ENCODE results near the gene KIAA1614. TPM values are rescaled to one million over a fixed set of nuclear protein-coding genes. Genes with fewer than 3 reads are reported as not detected.

KIAA1614 gene
- 5.9 and 14.2 TPM in 2 replicates for total RNA-seq (2014; rRNA removed; shearing (Covaris generic))

- H3K4me1 ChIP-seq (replicated peaks): peaks cover 18% of the 10 kb centered on the region
- H3K4me3 ChIP-seq: peak within 1 kb of the TSS; percentile 73
- peak within 1 kb of the TSS; percentile 65 for H3K27ac ChIP-seq
- H3K27me3 ChIP-seq (replicated peaks): no peaks in the 10 kb centered on the region
- DNase-seq (ENCODE audit: low read depth in 1 of 2, low spot score in 2 of 2): peak in 1 of 2 experiments; percentile 75
- peaks cover 8% of the 10 kb centered on the region for H3K36me3 ChIP-seq
- no peaks in the 10 kb centered on the region for H3K9me3 ChIP-seq (replicated peaks)
These were observed at the start of gene KIAA1614 for GRCh38 chr1:180912801-180913565. KIAA1614 (plus strand) TSS chr1:180912897; CDS start chr1:180913244, 347 bp downstream.

- H3K27ac ChIP-seq: no peak overlapping the region
- DNase-seq (ENCODE audit: low read depth in 1 of 2, low spot score in 2 of 2): peak in 1 of 2 experiments; percentile 60
- no peak overlapping the region for H3K4me3 ChIP-seq
- no peaks in the 10 kb centered on the region for H3K4me1 ChIP-seq (replicated peaks)
- no peaks in the 10 kb centered on the region for H3K27me3 ChIP-seq (replicated peaks)
- 0 out of 2 replicates have a peak, but pooled peaks cover 2% of the 10 kb centered on the region for H3K36me3 ChIP-seq
- H3K9me3 ChIP-seq (replicated peaks): no peaks in the 10 kb centered on the region
These were observed 49.4 kb upstream of the KIAA1614 start for GRCh38 chr1:180863158-180863775.

- no peak overlapping the region for H3K27ac ChIP-seq
- H3K4me1 ChIP-seq (replicated peaks): peaks cover 13% of the 10 kb centered on the region
- no peaks in the 10 kb centered on the region for H3K27me3 ChIP-seq (replicated peaks)
- H3K36me3 ChIP-seq: no peaks in the 10 kb centered on the region
- H3K9me3 ChIP-seq (replicated peaks): no peaks in the 10 kb centered on the region
- H3K4me3 ChIP-seq: no peak overlapping the region
- peak in 1 of 2 experiments; percentile 57 for DNase-seq (ENCODE audit: low read depth in 1 of 2, low spot score in 2 of 2)
These were observed 30.7 kb upstream of the KIAA1614 start for GRCh38 chr1:180881806-180882509.

- no peak overlapping the region for H3K27ac ChIP-seq
- no peak for DNase-seq (ENCODE audit: low read depth in 1 of 2, low spot score in 2 of 2)
- no peak overlapping the region for H3K4me3 ChIP-seq
- peaks cover 13% of the 10 kb centered on the region for H3K4me1 ChIP-seq (replicated peaks)
- no peaks in the 10 kb centered on the region for H3K36me3 ChIP-seq
- no peaks in the 10 kb centered on the region for H3K9me3 ChIP-seq (replicated peaks)
- H3K27me3 ChIP-seq (replicated peaks): no peaks in the 10 kb centered on the region
These were observed 28.0 kb upstream of the KIAA1614 start for GRCh38 chr1:180884588-180885300.

GRCh38 chr1:180886338-180886737 lies 26.4 kb upstream of the KIAA1614 start:
- Histone ChIP-seq H3K9me3 (replicated peaks) (no peaks in the 10 kb centered on the region), H3K36me3 (no peaks in the 10 kb centered on the region), H3K27ac (no peak overlapping the region), H3K4me3 (no peak overlapping the region), H3K27me3 (replicated peaks) (no peaks in the 10 kb centered on the region), H3K4me1 (replicated peaks) (peaks cover 10% of the 10 kb centered on the region)
- no peak for DNase-seq (ENCODE audit: low read depth in 1 of 2, low spot score in 2 of 2)

GRCh38 chr1:180887841-180888240 lies 24.9 kb upstream of the KIAA1614 start:
- Histone ChIP-seq H3K4me1 (replicated peaks) (no peaks in the 10 kb centered on the region), H3K36me3 (no peaks in the 10 kb centered on the region), H3K27ac (no peak overlapping the region), H3K9me3 (replicated peaks) (no peaks in the 10 kb centered on the region), H3K27me3 (replicated peaks) (no peaks in the 10 kb centered on the region), H3K4me3 (no peak overlapping the region)
- no peak for DNase-seq (ENCODE audit: low read depth in 1 of 2, low spot score in 2 of 2)

GRCh38 chr1:180888870-180889269 lies 23.8 kb upstream of the KIAA1614 start:
- Histone ChIP-seq H3K4me3 (no peak overlapping the region), H3K27me3 (replicated peaks) (no peaks in the 10 kb centered on the region), H3K27ac (no peak overlapping the region), H3K36me3 (no peaks in the 10 kb centered on the region), H3K4me1 (replicated peaks) (no peaks in the 10 kb centered on the region), H3K9me3 (replicated peaks) (no peaks in the 10 kb centered on the region)
- DNase-seq (ENCODE audit: low read depth in 1 of 2, low spot score in 2 of 2): no peak

- H3K4me3 ChIP-seq: no peak overlapping the region
- no peaks in the 10 kb centered on the region for H3K9me3 ChIP-seq (replicated peaks)
- H3K36me3 ChIP-seq: no peaks in the 10 kb centered on the region
- no peaks in the 10 kb centered on the region for H3K4me1 ChIP-seq (replicated peaks)
- no peak for DNase-seq (ENCODE audit: low read depth in 1 of 2, low spot score in 2 of 2)
- no peak overlapping the region for H3K27ac ChIP-seq
- no peaks in the 10 kb centered on the region for H3K27me3 ChIP-seq (replicated peaks)
These were observed 23.4 kb upstream of the KIAA1614 start for GRCh38 chr1:180889325-180889724.

GRCh38 chr1:180892272-180892671 lies 20.4 kb upstream of the KIAA1614 start:
- Histone ChIP-seq H3K4me3 (no peak overlapping the region), H3K36me3 (no peaks in the 10 kb centered on the region), H3K27me3 (replicated peaks) (no peaks in the 10 kb centered on the region), H3K27ac (no peak overlapping the region), H3K4me1 (replicated peaks) (no peaks in the 10 kb centered on the region), H3K9me3 (replicated peaks) (no peaks in the 10 kb centered on the region)
- no peak for DNase-seq (ENCODE audit: low read depth in 1 of 2, low spot score in 2 of 2)

GRCh38 chr1:180892675-180893074 lies 20.0 kb upstream of the KIAA1614 start:
- Histone ChIP-seq H3K9me3 (replicated peaks) (no peaks in the 10 kb centered on the region), H3K27me3 (replicated peaks) (no peaks in the 10 kb centered on the region), H3K36me3 (no peaks in the 10 kb centered on the region), H3K4me3 (no peak overlapping the region), H3K4me1 (replicated peaks) (no peaks in the 10 kb centered on the region), H3K27ac (no peak overlapping the region)
- DNase-seq (ENCODE audit: low read depth in 1 of 2, low spot score in 2 of 2): no peak

- Histone ChIP-seq H3K27ac (no peak overlapping the region), H3K36me3 (no peaks in the 10 kb centered on the region), H3K4me3 (no peak overlapping the region), H3K9me3 (replicated peaks) (no peaks in the 10 kb centered on the region), H3K27me3 (replicated peaks) (no peaks in the 10 kb centered on the region), H3K4me1 (replicated peaks) (no peaks in the 10 kb centered on the region)
- no peak for DNase-seq (ENCODE audit: low read depth in 1 of 2, low spot score in 2 of 2)
These were observed 19.1 kb upstream of the KIAA1614 start for GRCh38 chr1:180893614-180894013.

GRCh38 chr1:180896161-180896560 lies 16.5 kb upstream of the KIAA1614 start:
- DNase-seq (ENCODE audit: low read depth in 1 of 2, low spot score in 2 of 2): no peak
- Histone ChIP-seq H3K27me3 (replicated peaks) (no peaks in the 10 kb centered on the region), H3K36me3 (no peaks in the 10 kb centered on the region), H3K4me3 (no peak overlapping the region), H3K4me1 (replicated peaks) (no peaks in the 10 kb centered on the region), H3K9me3 (replicated peaks) (no peaks in the 10 kb centered on the region), H3K27ac (no peak overlapping the region)

GRCh38 chr1:180898441-180899219 lies 14.1 kb upstream of the KIAA1614 start:
- no peaks in the 10 kb centered on the region for H3K27me3 ChIP-seq (replicated peaks)
- H3K4me1 ChIP-seq (replicated peaks): no peaks in the 10 kb centered on the region
- no peaks in the 10 kb centered on the region for H3K9me3 ChIP-seq (replicated peaks)
- no peak for DNase-seq (ENCODE audit: low read depth in 1 of 2, low spot score in 2 of 2)
- no peak overlapping the region for H3K27ac ChIP-seq
- H3K36me3 ChIP-seq: no peaks in the 10 kb centered on the region
- H3K4me3 ChIP-seq: no peak overlapping the region

All from SJSA1 (cell line).